Colon (tissue), 2 donors: ENCODE measurements around the gene RBP7.
"Not testable (repeated sequence)": the region's sequence is repeated elsewhere in the genome, so short reads cannot be mapped to it uniquely, and the experiment has no call there.

Experiments used
- FAIRE-seq: peaks from 2 replicates; lab custom pipeline; 2012; peaks lifted over from hg19 to GRCh38; lab: Jason Lieb, UNC
- donor health status: control.
- donor health status: control.

The RBP7 gene

DNA sequence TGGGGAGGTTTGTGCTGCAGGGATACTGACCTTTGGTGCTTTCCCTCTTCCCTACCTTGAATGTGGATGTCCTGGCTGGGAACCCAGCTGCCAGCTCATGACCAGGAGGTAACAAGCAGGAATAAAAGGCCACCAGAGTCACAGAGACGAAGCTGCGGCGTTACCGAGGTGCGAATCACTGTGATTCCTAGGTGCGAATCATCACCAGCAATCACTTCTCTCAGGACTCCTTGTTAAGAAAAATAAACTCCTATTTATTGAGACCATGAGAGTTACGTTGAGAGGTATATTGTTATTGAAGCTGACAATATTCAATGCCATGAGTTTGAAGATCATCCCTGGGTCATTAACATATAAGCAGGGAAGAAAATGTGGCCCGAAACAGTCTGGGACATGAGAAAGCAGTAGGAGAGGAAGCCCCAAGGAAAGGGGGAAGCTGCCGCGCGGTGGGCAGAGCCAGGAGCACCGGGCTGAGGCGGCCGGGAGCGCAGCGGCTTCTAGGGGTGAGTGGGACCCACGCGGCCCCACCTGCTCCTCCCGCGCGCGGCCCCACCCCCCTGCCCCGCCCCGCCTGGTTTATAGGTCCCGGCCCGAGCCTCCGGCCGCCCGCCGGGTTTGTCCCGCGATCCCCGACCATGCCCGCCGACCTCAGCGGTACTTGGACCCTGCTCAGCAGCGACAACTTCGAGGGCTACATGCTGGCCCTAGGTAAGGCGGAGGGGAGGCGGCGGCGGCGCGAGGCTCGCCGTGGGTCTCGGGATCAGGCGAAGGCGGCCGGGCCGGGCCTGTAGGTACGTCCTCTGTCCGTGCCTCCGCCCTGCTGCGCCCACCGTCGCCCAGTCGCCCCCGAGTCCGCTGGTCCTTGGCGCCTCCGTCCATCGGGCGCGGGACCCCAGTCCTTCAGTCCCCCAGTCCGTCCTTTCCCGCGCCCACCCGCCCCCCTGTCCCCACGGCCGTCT lies at the start of gene RBP7:
Gene RBP7, plus strand, starts transcription at position 605 of the 959 bp plus-strand sequence. Its CDS starts 31 bp downstream, at position 636.
- FAIRE-seq: no peak

DNA sequence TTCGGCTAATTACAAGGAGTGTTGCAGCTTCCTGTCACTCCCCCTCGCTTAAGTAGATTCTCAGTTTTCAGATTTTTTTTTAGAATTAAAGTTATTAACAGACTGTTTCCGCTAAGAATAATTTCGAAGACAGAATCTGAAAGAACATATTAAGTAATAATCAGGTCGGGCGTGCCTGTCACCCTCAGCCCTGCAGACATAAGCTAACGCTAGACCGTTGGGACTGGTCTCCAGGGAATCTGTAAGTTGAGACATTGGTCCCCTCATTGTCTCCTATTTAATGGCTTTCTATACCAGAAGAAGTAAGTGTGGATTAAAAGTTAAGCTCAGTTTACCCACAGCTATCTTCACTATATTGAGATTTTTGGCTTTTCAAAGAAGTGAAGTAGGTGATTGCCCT lies 39.3 kb upstream of the RBP7 start:
- FAIRE-seq: no peak

DNA sequence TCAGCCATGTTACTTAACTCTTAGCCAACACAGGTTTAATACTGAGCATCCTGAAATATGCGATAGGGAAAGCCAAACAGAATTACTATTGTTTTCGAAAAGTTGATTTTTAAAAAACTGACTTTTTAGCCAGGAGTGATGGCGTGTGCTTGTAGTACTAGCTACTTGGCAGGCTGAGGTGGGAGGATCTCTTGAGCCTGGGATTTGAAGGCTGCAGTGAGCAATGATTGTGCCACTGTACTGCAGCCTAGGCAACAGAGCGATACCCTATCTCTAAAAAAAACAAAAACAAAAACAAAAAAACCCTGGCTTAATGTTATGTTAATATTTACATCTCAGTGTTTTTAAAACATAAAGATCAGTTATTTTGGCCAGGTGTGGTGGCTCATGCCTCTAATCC lies 37.0 kb upstream of the RBP7 start:
- no peak for FAIRE-seq

DNA sequence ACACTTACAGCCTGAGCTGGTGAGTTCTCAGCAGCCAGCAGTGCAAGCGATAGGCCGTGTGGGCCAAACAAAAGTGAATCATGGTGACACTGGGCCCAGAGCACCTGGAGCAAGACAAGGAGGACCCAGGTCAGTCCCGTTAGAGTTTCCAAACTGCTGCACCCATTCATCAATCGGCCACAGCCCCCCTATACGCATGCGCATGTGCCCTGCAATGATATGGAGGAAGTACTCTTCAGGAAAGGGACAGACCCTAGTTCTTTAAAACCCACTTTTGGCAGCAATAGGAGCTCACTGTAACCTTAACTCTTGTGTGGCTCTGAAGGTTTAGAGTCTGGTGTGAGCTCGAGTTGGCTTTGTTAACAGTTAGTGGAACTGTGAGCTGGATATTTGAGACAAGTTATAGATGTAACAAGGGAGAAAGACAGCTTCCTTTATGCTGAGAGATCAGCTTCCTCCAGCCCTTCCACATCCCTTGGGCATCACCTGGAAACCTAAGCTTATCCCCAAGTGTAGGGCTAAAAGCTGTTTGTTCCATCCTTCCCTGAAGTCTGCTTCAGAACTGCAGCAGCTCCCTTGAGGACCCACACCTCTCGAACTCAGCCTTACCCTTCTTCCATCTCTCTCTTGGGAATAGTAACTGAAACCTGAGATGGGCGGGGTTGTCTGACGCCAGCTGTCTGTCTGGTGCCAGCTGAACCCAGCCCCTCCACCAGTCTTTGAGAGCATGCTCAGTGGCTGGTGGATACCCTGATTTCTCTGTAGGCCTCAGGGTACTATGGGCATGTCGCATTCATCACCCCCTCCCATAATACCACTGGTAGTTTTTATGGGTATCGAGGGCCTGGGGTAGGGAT lies 36.1 kb upstream of the RBP7 start:
- no peak for FAIRE-seq

DNA sequence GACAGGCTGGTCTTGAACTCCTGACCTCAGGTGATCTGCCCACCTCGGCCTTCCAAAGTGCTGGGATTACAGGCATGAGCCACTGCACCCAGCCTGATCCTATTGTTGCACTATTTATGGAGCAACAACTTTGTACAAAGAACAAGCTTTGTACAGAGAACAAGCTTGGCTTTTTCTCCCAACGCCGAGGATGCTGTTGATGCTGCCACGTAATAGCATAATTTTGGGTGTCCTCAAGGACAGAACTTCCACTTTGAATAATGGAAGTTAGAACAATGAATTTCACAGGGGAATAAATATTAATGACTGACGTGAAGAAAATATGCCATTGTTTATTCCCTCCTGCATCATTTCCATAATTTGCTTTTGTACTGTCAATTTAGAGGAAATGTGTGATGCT lies 12.8 kb upstream of the RBP7 start:
- no peak for FAIRE-seq

DNA sequence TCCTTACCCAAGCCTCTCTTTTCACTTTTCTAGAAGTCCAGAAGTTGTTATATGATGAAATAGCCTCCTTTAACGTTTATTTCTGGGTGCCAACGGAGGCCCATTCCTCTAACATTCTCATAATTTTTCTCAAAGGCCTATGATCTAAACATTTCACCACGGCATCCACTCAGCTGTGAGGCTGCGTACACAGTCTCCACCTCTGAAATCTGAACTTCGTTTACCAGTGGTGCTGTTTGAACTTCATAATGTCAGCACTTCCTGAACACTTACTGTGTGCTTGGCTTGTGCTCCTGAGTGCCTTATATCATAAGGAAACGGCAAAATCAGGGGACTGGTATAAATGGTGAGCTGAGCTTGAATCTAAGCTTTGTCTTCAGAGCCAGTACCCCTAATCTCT lies 12.0 kb upstream of the RBP7 start:
- no peak for FAIRE-seq

DNA sequence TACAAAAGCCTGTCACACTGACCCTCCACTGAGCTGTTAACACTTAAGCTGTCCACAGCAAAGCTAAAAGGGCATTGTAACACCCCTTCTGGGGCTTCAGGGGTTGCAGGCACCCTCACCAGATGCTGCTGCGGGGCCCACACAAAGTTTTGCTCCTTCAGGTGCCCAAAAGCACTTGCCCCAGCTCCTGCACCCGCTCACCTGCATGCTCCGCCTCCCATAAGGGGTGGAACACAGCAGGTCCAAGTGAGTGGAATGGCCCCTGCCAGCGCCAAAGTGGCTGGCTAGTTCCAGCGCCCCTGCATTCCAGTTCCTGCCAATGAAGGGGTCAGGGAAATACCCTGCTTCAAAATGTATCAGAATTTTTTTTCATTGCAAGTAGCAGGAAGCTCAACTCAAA lies 7.3 kb upstream of the RBP7 start:
- FAIRE-seq: no peak

DNA sequence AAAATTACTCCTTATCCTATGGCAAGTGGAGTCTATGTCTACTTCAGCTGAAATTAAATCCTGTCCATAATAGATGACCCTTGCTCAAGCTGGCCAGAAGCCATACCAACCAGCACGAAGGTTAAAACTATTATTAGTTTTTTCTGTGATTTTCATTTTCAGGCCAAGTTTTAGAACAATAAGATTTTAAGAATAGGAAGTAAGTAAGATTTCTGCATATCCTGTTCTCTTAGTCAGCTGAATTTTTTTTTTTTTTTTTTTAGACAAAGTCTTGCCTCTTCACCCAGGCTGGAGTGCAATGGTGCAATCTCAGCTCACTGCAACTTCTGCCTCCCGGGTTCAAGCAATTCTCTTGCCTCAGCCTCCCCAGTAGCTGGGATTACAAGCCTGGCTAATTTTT lies 6.1 kb upstream of the RBP7 start:
- no peak for FAIRE-seq

DNA sequence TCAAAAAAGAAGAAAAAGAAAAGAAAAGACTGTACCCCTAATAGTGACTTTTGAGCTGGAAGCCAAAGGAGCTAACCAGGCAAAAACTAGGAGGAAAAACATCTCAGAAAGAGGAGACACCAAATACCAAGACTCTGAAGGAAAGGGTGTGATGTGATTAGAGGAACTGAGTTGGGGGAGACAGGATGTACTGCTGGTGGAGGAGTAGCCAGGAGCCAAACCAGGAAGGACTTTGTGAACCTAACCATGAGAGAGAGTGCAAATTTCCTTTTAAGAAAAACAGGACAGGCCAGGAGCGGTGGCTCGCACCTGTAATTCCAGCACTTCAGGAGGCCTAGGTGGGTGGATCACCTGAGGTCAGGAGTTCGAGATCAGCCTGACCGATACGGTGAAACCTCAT lies 4.1 kb upstream of the RBP7 start:
- no peak for FAIRE-seq

DNA sequence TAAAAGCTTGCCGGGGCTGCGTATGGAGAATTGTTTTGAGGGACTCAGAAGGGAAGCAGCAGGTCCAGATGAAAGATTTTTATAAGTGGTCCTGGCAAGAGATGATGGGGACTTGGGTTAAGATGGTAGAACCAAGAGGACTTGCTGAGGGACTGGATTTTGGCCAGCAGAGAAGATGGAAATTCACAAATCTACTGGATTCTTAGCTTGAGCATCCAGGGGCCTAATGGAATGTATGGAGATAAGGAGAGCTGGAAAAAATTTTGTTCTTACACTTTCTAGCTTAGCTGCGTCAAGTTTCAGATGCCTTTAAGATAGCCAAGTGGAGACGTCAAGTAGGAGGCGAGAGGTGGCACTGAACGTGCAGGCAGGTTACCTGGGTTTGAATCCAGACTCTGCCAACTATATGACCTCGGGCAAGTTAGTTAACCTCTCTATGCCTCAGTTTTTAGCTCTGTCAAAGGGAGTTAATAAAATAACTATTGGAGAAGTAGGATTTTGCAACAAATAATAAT lies 3.4 kb upstream of the RBP7 start:
- FAIRE-seq: no peak

DNA sequence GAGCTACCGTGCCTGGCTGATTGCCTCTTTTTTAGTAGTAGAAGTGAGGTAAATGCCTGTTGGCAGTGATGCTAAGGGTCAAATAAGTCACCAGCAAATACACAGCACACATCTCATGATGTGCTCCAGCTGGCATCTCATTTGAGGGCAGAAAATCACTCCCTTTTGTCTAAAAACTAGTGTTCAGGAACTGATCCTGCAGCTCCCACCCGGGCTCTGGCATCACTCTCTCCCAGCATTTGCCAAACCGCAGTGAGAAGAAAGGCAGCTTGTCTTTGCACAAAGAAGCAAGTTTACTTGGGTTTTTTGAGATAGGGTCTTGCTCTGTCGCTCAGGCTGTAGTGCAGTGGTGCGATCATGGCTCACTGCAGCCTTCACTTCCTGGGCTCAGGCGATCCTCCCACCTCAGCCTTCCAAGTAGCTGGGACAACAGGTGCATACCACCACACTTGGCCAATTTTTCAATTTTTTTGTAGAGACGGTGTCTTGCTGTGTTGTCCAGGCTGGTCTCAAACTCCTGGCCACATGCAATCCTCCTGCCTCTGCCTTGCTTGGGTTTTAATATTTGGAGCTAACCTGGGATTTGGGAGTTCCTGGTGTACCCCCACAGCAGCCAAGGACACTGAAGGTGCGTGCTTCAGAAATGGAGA lies 4.1 kb downstream of the RBP7 start:
- FAIRE-seq: no peak

DNA sequence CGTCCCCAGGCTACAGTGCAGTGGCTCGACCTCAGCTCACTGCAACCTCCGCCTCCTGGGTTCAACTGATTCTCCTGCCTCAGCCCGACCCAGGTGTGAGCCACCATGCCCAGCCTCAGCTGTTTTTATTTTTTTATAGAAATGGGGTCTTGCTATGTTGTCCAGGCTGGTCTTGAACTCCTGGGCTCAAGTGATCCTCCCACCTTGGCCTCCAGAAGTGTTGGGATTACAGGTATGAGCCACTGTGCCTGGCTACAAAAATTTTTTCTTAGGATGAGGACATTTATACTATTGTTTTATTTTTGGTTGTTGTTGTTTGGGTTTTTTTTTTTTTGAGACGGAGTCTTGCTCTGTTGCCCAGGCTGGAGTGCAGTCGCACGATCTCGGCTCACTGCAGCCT lies 8.2 kb downstream of the RBP7 start:
- FAIRE-seq: not testable (repeated sequence)

DNA sequence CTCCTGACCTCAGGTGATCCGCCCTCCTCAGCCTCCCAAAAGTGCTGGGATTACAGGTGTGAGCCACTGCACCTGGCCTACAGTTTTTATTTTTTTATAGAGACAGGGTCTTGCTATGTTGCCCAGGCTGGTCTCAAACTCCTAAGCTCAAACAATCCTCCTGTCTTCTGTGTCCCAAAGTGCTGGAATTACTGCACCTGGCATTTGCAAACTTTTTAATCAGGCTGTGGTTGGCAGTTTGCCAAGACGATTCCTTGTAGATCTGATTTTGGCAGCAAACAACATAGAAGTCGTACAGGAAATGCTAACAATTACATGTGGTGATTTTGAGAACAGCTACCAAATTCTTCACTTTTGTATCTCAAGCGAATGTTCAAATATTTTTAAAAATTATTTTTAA lies 10.1 kb downstream of the RBP7 start:
- no peak for FAIRE-seq

DNA sequence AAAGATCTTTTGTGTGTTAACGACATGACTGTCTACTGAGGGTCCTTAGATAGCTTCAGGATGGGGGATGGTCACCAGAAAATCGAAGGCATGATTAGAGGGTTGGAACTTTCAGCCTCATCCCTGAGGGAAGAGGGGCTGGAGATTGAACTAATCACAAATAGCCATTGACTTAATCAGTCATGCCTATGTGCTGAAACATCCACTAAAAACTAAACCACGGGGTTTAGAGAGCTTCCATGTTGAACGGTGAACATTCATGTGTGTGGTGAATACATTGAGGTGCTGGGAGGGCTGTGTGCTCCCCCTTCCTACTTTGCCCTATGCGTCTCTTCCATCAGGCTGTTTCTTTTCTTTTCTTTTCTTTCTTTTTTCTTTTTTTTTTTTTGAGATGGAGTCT lies 17.0 kb downstream of the RBP7 start:
- FAIRE-seq: no peak

DNA sequence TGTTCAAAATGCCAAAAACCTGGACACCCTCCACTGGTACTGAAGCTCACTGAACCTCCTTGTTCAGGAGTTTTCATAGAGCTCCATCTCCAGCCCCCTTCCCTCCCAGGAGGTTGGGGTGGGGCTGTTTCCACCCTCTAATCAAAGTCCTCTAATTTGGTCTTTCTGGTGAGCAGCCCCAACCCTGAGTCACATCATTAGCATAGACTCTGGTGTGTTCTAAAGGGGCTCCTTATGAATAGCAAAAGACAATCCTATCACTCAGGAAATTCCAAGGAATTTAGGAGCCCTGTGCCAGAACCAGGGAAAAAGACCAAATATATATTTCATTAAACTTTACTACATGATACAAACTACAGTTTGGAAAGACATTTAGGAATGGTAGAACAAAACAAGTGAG lies 22.5 kb downstream of the RBP7 start:
- FAIRE-seq: no peak

DNA sequence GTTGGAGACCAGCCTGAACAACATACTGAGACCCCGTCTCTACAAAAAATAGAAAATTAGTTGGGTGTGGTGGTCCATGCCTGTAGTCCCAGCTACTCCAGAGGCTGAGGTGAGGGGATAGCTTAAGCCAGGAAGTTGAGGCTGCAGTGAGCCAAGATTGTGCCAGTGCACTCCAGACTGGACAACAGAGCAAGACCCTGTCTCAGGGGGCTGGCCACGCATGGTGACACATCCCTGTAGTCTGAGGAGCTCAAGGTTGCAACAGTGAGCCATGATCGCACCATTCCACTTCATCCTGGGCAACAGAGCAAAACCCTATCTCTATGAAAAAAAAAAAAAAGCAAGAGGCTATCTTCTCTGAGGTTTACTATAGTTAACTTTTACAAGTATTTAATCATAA lies 23.1 kb downstream of the RBP7 start:
- FAIRE-seq: no peak

DNA sequence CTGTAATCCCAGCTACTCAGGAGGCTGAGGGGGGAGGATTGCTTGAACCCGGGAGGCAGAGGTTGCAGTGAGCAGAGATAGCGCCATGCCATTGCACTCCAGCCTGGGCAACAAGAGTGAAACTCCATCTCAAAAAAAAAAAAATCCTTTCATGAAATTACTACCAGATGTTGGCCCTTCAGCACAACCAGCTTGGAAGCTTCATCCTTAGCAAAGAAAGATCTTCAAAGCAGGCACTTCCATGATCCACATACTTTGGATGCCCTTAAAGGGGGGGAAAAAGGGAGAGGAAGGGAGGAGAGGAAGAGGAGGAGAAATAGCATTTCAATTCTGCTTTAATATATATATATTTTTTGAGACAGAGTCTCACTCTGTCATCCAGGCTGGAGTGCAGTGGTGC lies 23.6 kb downstream of the RBP7 start:
- FAIRE-seq: not testable (repeated sequence)

DNA sequence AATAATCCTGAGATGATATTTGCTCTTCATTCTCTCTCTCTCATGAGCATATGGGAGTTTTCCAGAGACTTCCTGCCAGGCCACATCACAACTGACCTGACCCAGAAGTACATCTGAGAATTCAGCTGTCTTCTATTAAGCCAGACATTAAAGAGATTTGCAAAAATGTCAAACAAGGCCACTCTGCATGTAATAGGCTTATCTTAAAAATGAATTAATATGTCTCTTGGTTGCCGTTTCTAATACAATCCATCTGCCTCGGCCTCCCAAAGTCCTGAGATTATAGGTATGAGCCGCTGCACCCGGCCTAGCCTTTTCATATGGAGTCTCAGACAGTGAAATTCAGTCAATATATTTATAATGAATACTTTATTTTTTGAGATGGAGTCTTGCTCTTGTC lies 25.0 kb downstream of the RBP7 start:
- FAIRE-seq: not testable (repeated sequence)

DNA sequence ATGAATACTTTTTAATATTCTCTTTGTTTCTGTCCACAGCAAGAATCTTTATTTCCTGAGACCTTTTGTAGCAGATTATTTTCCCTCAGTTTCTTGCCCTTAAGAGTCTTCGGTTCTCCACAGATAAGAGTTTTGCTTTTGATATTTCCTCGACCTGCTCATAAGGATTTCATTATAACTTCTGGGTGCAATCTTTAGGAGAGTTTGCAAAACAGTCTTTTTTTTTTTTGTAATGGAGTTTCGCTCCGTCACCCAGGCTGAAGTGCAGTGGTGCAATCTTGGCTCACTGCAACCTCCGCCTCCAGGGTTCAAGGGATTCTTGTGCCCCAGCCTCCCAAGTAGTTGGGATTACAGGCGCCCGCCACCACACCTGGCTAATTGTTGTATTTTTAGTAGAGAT lies 25.6 kb downstream of the RBP7 start:
- no peak for FAIRE-seq

DNA sequence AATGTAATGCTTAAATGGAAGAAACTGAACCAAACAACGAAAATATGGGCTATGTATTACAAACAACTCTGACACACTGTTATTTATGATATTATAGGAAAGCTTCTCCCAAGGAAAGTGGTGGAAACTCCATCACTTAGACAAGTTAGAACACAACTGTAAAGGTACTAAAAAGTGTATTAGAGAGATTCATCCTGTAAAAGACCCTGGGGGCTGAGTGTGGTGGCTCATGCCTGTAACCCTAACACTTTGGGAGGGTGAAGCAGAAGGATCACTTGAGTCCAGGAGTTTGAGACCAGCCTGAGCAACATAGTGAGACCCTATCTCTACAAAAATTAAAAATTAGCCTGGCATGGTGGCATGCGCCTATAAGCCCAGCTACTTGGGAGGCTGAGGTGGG lies 28.3 kb downstream of the RBP7 start:
- FAIRE-seq: no peak

DNA sequence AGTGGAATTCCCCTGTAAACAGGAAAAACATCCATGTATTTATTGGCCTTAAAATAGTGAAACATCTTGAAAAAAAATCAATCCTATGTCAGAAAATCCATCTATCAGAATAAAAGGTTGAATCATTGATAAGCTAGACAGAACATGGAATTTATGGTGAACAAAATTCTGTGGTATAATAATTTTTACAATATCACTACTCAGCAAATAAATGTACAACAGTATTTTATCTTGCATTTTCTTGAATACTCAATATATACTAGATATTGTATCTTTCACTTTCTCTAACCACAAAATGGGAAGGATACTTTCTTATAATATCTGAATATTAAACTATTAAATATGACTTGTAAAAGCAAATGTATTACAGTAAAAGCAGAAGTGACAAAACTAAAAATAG lies 30.0 kb downstream of the RBP7 start:
- no peak for FAIRE-seq

DNA sequence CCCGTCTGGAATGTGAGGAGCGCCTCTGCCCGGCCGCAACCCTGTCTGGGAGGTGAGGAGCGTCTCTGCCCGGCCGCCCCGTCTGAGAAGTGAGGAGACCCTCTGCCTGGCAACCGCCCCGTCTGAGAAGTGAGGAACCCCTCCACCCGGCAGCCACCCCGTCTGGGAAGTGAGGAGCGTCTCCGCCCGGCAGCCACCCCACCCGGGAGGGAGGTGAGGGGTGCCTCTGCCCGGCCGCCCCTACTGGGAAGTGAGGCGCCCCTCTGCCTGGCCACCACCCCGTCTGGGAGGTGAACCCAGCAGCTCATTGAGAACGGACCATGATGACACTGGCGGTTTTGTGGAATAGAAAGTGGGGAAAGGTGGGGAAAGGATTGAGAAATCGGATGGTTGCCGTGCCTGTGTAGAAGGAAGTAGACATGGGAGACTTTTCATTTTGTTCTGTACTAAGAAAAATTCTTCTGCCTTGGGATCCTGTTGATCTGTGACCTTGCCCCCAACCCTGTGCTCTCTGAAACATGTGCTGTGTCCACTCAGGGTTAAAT lies 32.0 kb downstream of the RBP7 start:
- FAIRE-seq: not testable (repeated sequence)
